HEK293 (cell line): ENCODE measurements around the gene TSPAN9.

Experiments
- CTCF ChIA-PET: fragments of 350-600 bp; formaldehyde crosslinking; extraction: SDS; loops from one replicate; lab custom pipeline; 2021; ENCODE audit warnings: antibody characterized with exemption; lab: Yijun Ruan, JAX
- POLR2A ChIA-PET: fragments of 300-600 bp; formaldehyde crosslinking; extraction: SDS; loops from one replicate; lab custom pipeline; 2020; ENCODE audit warnings: antibody characterized with exemption, inconsistent platforms; lab: Yijun Ruan, JAX
- H3K27ac ChIP-seq: fragments of 200-500 bp; sonication (Bioruptor generic); 2 replicates; pipeline ENCODE4 v1.5.1; 2014; ENCODE audit warnings: low read depth, low read length, control low read depth, inconsistent platforms; ENCODE audit errors: extremely low read depth
- H3K36me3 ChIP-seq, 2 experiments: fragments of 200-500 bp in 1 of 2; sonication (Bioruptor generic) in 1 of 2; 1 replicate in 1 of 2; 2 replicates in 1 of 2; pipeline ENCODE4 v1.5.1; 2014 to 2017; ENCODE audit warnings: inconsistent platforms in 2 of 2, low read length in 2 of 2; ENCODE audit not compliant: control insufficient read depth in 2 of 2, insufficient read depth in 1 of 2
- H3K4me1 ChIP-seq: fragments of 200-500 bp; sonication (Bioruptor generic); 2 replicates; pipeline ENCODE4 v1.5.1; 2014; ENCODE audit warnings: mild to moderate bottlenecking, low read length, inconsistent platforms; ENCODE audit not compliant: control insufficient read depth, insufficient read depth
- H3K4me3 ChIP-seq: 2 replicates; pipeline ENCODE4 v1.5.1; 2011; ENCODE audit warnings: low read depth, mild to moderate bottlenecking, control low read depth, low read length, moderate library complexity
- H3K9me3 ChIP-seq: fragments of 200-500 bp; sonication (Bioruptor generic); 2 replicates; pipeline ENCODE4 v1.5.1; 2014; ENCODE audit warnings: low read depth, low read length, inconsistent platforms; ENCODE audit not compliant: control insufficient read depth, insufficient read depth
- TRIM28 ChIP-seq: IDR thresholded peaks from 2 replicates; pipeline ENCODE4 v1.6.1; 2011; ENCODE audit warnings: low read length, control low read depth, borderline replicate concordance
- ZBTB20 ChIP-seq: fragments of 450-650 bp; formaldehyde crosslinking; IDR thresholded peaks from 2 replicates; pipeline ENCODE4 v1.5.1; 2016; ENCODE audit warnings: missing biosample characterization, missing genetic modification characterization
- ZIC2 ChIP-seq: fragments of 450-650 bp; formaldehyde crosslinking; IDR thresholded peaks from 2 replicates; pipeline ENCODE4 v1.5.1; 2016; ENCODE audit warnings: missing biosample characterization, missing genetic modification characterization
- ZNF146 ChIP-seq: fragments of 450-650 bp; formaldehyde crosslinking; IDR thresholded peaks from 2 replicates; pipeline ENCODE4 v1.5.1; 2016; ENCODE audit warnings: missing biosample characterization, missing genetic modification characterization
- ZNF19 ChIP-seq: fragments of 450-650 bp; formaldehyde crosslinking; IDR thresholded peaks from 2 replicates; pipeline ENCODE4; 2016; ENCODE audit warnings: missing biosample characterization, missing genetic modification characterization, low read depth
- ZNF423 ChIP-seq: fragments of 450-650 bp; formaldehyde crosslinking; IDR thresholded peaks from 2 replicates; pipeline ENCODE4 v1.5.1; 2016; ENCODE audit warnings: missing biosample characterization, missing genetic modification characterization
- ZNF600 ChIP-seq: fragments of 450-650 bp; formaldehyde crosslinking; IDR thresholded peaks from 2 replicates; pipeline ENCODE4 v1.5.1; 2016; ENCODE audit warnings: missing biosample characterization, missing genetic modification characterization
- ZNF791 ChIP-seq: fragments of 450-650 bp; formaldehyde crosslinking; IDR thresholded peaks from 2 replicates; pipeline ENCODE4 v1.5.1; 2016; ENCODE audit warnings: missing biosample characterization, missing genetic modification characterization
- TF ChIP-seq, protein P1 (sequence below): fragments of 450-650 bp; formaldehyde crosslinking; IDR thresholded peaks from 2 replicates; pipeline ENCODE4 v1.5.1; 2016; ENCODE audit warnings: missing biosample characterization, missing genetic modification characterization, low read depth
- TF ChIP-seq, protein P2 (sequence below): fragments of 450-650 bp; formaldehyde crosslinking; IDR thresholded peaks from 2 replicates; pipeline ENCODE4 v1.5.1; 2016; ENCODE audit warnings: missing biosample characterization, missing genetic modification characterization
- TF ChIP-seq, protein P3 (sequence below): fragments of 450-650 bp; formaldehyde crosslinking; IDR thresholded peaks from 2 replicates; pipeline ENCODE4 v1.5.1; 2017; ENCODE audit warnings: missing biosample characterization, missing genetic modification characterization

The TSPAN9 gene

DNA sequence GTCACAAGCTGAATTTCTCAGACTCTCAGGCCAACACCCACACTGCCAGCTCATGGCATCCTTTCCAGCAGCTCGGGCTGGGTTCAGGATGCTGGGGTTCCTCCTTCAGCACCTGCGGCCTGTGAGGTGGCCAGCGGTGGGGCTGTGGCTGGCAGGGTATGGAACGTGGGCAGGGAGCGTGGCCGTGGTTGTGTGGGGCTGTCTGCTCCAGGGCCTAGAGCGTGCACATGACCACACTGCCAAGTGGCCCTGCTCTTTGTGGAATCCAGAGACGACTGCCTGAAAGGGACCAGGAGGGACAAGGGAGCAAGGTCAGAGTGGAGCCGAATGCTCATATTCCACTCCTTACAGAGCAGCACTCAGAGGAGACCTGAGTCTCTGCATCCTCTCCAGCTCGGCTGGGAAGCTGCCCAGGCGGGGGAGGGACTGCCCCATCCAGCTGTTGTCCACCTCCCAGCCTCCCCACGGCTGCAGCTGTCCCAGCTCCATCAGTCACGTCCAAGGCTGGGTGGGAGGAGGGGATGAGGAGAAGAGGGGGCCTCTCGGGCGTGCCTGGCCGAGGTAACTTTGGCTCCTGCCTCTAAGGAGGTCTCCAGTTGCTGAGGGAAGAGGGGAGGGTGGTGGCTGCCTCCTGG lies 71.3 kb downstream of the TSPAN9 start:
- CTCF ChIA-PET = interaction anchor here (0.7 to 1.4 kb wide), 3 partner anchors 12 to 152 kb away, joined by 3 to 7 read pairs (median 3); no protein-coding TSS in a partner anchor
- no peak overlapping the region for H3K4me3 ChIP-seq
- 0 out of 2 replicates have a peak, but pooled peaks cover 5% of the 10 kb centered on the region for H3K4me1 ChIP-seq
- POLR2A ChIA-PET = no interaction called here
- no peaks in the 10 kb centered on the region for H3K9me3 ChIP-seq
- H3K36me3 ChIP-seq = no peaks in the 10 kb centered on the region
- no peak for TF ChIP-seq ZNF423 (tag by site-specific recombination)
- peak; percentile 78 for TF ChIP-seq ZNF600 (tag by site-specific recombination)
- TF ChIP-seq, all 188 proteins: peak for 1
- H3K27ac ChIP-seq = no peak overlapping the region

DNA sequence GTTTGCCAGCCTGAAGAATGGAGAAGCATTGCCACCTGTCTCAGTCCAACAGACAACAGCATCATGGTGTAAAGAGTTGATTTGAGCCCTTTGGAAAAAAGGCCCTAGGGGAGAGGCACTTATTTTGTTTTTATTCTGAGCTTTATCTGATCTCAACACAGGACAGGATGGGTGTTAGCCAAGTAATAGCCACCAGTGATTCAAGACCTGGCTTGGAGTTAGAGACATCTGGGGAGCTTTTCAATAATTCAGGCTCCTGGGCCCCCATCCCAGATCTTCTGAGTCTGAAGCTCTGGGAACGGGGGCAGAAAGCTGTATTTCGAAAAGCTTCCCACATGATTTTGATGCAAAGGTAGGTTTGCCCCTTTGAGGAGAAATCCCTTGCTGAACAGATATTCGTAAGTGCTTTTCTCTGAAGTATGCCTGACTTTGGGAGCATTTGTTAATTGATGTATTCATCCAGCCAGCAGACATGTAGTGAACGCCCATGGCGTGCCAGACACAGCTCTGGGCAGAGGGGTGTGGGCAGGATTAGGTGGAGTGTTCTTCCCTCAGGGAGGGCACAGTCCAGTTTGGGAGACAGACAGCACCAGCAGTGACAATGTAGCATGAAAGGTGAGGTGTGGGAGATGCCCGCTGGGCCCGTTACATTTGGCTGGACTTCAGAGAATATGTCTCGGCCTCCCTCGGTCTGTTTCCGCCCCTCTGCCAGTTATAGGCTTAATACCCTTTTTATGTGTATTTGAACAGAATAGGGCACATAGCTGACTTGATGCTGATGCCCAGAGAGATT lies 72.5 kb downstream of the TSPAN9 start:
- POLR2A ChIA-PET = no interaction called here
- Histone ChIP-seq H3K36me3 (no peaks in the 10 kb centered on the region), H3K4me3 (no peak overlapping the region), H3K9me3 (no peaks in the 10 kb centered on the region), H3K27ac (no peak overlapping the region), H3K4me1 (0 out of 2 replicates have a peak, but pooled peaks cover 5% of the 10 kb centered on the region)
- peak; percentile 59 for TF ChIP-seq ZBTB20
- TF ChIP-seq ZNF791 (tag by site-specific recombination) = no peak
- CTCF ChIA-PET = interaction anchor here (1.0 to 1.4 kb wide), 4 partner anchors 14 to 150 kb away, joined by 3 to 7 read pairs (median 5); no protein-coding TSS in a partner anchor

DNA sequence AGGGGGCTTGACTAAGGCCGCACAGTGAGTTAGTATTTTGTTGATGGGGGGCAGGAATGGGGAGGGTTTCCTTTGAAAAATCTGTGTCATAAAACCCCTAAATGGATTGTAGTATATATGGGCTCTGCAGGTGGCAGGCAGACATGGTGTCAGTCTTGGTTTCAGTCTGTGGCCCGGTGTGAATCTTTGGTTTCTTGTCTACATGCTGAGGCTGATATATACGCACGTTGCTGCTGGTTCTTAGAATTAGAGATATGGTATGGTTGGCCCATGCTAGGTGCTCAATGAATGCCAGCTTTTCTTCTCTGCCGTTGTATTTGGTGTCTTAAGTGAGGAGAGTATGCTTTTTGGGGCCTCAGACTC lies 73.1 kb downstream of the TSPAN9 start:
- CTCF ChIA-PET = no interaction called here
- H3K27ac ChIP-seq = no peak overlapping the region
- TF ChIP-seq, protein P1, sequence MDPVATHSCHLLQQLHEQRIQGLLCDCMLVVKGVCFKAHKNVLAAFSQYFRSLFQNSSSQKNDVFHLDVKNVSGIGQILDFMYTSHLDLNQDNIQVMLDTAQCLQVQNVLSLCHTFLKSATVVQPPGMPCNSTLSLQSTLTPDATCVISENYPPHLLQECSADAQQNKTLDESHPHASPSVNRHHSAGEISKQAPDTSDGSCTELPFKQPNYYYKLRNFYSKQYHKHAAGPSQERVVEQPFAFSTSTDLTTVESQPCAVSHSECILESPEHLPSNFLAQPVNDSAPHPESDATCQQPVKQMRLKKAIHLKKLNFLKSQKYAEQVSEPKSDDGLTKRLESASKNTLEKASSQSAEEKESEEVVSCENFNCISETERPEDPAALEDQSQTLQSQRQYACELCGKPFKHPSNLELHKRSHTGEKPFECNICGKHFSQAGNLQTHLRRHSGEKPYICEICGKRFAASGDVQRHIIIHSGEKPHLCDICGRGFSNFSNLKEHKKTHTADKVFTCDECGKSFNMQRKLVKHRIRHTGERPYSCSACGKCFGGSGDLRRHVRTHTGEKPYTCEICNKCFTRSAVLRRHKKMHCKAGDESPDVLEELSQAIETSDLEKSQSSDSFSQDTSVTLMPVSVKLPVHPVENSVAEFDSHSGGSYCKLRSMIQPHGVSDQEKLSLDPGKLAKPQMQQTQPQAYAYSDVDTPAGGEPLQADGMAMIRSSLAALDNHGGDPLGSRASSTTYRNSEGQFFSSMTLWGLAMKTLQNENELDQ = no peak
- TF ChIP-seq, protein P2, sequence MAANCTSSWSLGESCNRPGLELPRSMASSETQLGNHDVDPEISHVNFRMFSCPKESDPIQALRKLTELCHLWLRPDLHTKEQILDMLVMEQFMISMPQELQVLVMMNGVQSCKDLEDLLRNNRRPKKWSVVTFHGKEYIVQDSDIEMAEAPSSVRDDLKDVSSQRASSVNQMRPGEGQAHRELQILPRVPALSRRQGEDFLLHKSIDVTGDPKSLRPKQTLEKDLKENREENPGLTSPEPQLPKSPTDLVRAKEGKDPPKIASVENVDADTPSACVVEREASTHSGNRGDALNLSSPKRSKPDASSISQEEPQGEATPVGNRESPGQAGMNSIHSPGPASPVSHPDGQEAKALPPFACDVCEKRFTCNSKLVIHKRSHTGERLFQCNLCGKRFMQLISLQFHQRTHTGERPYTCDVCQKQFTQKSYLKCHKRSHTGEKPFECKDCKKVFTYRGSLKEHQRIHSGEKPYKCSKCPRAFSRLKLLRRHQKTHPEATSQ (tag by site-specific recombination) = no peak
- TF ChIP-seq, protein P3, sequence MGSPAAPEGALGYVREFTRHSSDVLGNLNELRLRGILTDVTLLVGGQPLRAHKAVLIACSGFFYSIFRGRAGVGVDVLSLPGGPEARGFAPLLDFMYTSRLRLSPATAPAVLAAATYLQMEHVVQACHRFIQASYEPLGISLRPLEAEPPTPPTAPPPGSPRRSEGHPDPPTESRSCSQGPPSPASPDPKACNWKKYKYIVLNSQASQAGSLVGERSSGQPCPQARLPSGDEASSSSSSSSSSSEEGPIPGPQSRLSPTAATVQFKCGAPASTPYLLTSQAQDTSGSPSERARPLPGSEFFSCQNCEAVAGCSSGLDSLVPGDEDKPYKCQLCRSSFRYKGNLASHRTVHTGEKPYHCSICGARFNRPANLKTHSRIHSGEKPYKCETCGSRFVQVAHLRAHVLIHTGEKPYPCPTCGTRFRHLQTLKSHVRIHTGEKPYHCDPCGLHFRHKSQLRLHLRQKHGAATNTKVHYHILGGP (tag by site-specific recombination) = no peak
- TF ChIP-seq TRIM28 (no peak), ZNF146 (tag by site-specific recombination) (no peak), ZNF19 (no peak), ZIC2 (peak; percentile 26)
- POLR2A ChIA-PET = no interaction called here
- H3K4me1 ChIP-seq = 0 out of 2 replicates have a peak, but pooled peaks cover 5% of the 10 kb centered on the region
- H3K9me3 ChIP-seq = no peaks in the 10 kb centered on the region
- H3K36me3 ChIP-seq = no peaks in the 10 kb centered on the region
- no peak overlapping the region for H3K4me3 ChIP-seq
